Measurements from ENCODE around the gene GLS2. TPM values are rescaled to one million over a fixed set of nuclear protein-coding genes. Genes with fewer than 3 reads are reported as not detected.

The GLS2 gene
- polyA plus RNA-seq, 2 of the 4 experiments (the other 2 are of a cell fraction), result 0.36 to 0.44 TPM

GRCh38 chr12:56490360-56490759 lies 2.4 kb upstream of the GLS2 start:
- H3K27ac ChIP-seq, result no peak overlapping the region
- CTCF ChIA-PET, result interaction anchor here (0.7 to 4.6 kb wide), 9 partner anchors 9 to 752 kb away, joined by 3 to 19 read pairs (median 4); partner anchors contain the start of genes ANKRD52 and SMARCC2
- POLR2A ChIA-PET, result no interaction called here

DNA sequence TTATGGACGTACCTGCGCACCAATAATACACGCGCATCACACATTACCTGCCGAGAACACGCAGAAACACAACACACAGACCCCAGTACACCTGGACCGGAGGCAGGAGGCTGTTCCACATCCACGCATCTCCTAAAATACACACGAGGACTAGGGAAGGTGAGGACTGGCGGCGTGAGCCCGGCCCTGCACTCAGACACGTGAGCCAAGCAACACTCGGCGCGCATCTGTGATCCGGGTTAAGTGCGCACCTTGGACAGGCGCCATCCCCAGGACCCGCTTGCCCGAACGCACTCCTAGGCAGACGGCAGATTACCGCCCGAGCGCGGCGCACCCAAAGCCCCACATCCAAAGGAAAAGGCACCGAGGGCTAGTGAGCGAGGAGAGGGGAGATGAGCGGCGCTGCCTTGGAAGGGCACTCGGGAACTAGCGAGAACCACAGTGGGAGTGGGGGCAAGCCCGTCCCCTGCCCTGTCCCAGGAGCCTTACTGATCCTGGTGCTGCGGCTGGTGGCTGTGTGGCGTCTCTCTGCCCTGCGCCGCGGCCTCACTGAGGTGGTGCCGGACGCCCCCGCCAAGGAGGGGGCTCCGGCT lies 417 bp downstream of the GLS2 start:
- H3K4me3 ChIP-seq, result peak overlapping the region; percentile 35; the same call in 1 of the 3 replicates
- TF ChIP-seq CBX2 (IDR thresholded peaks at IDR 0.05; ENCODE audit: borderline replicate concordance, low read depth) (no peak), BCL3 (IDR thresholded peaks at IDR 0.05) (no peak), RNF2 (IDR thresholded peaks at IDR 0.05; ENCODE audit: borderline replicate concordance, low read depth) (no peak), ELK1 (IDR thresholded peaks at IDR 0.05; ENCODE audit: low read depth, low read length) (no peak), ESRRA (IDR thresholded peaks at IDR 0.05; ENCODE audit: borderline replicate concordance, low read length) (no peak), GATA3 (IDR thresholded peaks at IDR 0.05; ENCODE audit: borderline replicate concordance) (no peak), NPAS2 (CRISPR knock-in tag; IDR thresholded peaks at IDR 0.05; ENCODE audit: borderline replicate concordance) (no peak), MAX (IDR thresholded peaks at IDR 0.05) (no peak), HOXB5 (CRISPR knock-in tag; IDR thresholded peaks at IDR 0.05) (no peak)
- TF ChIP-seq, protein P1, sequence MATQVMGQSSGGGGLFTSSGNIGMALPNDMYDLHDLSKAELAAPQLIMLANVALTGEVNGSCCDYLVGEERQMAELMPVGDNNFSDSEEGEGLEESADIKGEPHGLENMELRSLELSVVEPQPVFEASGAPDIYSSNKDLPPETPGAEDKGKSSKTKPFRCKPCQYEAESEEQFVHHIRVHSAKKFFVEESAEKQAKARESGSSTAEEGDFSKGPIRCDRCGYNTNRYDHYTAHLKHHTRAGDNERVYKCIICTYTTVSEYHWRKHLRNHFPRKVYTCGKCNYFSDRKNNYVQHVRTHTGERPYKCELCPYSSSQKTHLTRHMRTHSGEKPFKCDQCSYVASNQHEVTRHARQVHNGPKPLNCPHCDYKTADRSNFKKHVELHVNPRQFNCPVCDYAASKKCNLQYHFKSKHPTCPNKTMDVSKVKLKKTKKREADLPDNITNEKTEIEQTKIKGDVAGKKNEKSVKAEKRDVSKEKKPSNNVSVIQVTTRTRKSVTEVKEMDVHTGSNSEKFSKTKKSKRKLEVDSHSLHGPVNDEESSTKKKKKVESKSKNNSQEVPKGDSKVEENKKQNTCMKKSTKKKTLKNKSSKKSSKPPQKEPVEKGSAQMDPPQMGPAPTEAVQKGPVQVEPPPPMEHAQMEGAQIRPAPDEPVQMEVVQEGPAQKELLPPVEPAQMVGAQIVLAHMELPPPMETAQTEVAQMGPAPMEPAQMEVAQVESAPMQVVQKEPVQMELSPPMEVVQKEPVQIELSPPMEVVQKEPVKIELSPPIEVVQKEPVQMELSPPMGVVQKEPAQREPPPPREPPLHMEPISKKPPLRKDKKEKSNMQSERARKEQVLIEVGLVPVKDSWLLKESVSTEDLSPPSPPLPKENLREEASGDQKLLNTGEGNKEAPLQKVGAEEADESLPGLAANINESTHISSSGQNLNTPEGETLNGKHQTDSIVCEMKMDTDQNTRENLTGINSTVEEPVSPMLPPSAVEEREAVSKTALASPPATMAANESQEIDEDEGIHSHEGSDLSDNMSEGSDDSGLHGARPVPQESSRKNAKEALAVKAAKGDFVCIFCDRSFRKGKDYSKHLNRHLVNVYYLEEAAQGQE (IDR thresholded peaks at IDR 0.05), result no peak

More at GRCh38 chr12:56490360-56490759, 2.4 kb upstream of the GLS2 start:
- FAIRE-seq (no peak), DNase-seq (ENCODE audit: low read depth in 1 of 2, low spot score in 1 of 2) (no peak), ATAC-seq (no peak)
- Histone ChIP-seq H3K4me3 (no peak overlapping the region), H3K9me3 (no peaks in the 10 kb centered on the region), H3K4me2 (no peak overlapping the region), H3K4me1 (peaks cover 23% of the 10 kb centered on the region)
- TF ChIP-seq, protein P2, sequence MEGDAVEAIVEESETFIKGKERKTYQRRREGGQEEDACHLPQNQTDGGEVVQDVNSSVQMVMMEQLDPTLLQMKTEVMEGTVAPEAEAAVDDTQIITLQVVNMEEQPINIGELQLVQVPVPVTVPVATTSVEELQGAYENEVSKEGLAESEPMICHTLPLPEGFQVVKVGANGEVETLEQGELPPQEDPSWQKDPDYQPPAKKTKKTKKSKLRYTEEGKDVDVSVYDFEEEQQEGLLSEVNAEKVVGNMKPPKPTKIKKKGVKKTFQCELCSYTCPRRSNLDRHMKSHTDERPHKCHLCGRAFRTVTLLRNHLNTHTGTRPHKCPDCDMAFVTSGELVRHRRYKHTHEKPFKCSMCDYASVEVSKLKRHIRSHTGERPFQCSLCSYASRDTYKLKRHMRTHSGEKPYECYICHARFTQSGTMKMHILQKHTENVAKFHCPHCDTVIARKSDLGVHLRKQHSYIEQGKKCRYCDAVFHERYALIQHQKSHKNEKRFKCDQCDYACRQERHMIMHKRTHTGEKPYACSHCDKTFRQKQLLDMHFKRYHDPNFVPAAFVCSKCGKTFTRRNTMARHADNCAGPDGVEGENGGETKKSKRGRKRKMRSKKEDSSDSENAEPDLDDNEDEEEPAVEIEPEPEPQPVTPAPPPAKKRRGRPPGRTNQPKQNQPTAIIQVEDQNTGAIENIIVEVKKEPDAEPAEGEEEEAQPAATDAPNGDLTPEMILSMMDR (IDR thresholded peaks at IDR 0.05), result no peak
- TF ChIP-seq EHF (CRISPR knock-in tag; IDR thresholded peaks at IDR 0.05) (no peak), JUN (IDR thresholded peaks at IDR 0.05) (no peak), BCL3 (IDR thresholded peaks at IDR 0.05) (no peak), HOXB5 (CRISPR knock-in tag; IDR thresholded peaks at IDR 0.05) (no peak), POLR2AphosphoS2 (conservative IDR thresholded peaks at IDR 0.05; ENCODE audit: low read length) (no peak), EP300 (IDR thresholded peaks at IDR 0.05) (no peak), PHF8 (IDR thresholded peaks at IDR 0.05; ENCODE audit: borderline replicate concordance, low read depth) (no peak), CBX8 (IDR thresholded peaks at IDR 0.05) (no peak), FOSL2 (IDR thresholded peaks at IDR 0.05) (no peak), FOSL2 (CRISPR knock-in tag; IDR thresholded peaks at IDR 0.05) (no peak), PBX3 (IDR thresholded peaks at IDR 0.05) (no peak), ESRRA (IDR thresholded peaks at IDR 0.05; ENCODE audit: borderline replicate concordance, low read length) (no peak), RAD21 (conservative IDR thresholded peaks at IDR 0.05 in 1 of 2, IDR thresholded peaks at IDR 0.05 in 1 of 2) (no peak), TP53 (CRISPR knock-in tag; IDR thresholded peaks at IDR 0.05) (no peak), ZFP36 (IDR thresholded peaks at IDR 0.05; ENCODE audit: borderline replicate concordance, partially characterized antibody) (no peak), CHD2 (IDR thresholded peaks at IDR 0.05; ENCODE audit: low read length, partially characterized antibody) (no peak)
- TF ChIP-seq, protein P3, sequence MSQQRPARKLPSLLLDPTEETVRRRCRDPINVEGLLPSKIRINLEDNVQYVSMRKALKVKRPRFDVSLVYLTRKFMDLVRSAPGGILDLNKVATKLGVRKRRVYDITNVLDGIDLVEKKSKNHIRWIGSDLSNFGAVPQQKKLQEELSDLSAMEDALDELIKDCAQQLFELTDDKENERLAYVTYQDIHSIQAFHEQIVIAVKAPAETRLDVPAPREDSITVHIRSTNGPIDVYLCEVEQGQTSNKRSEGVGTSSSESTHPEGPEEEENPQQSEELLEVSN (IDR thresholded peaks at IDR 0.05; ENCODE audit: borderline replicate concordance, low read depth), result no peak

More for the DNA sequence above, 417 bp downstream of the GLS2 start:
- Histone ChIP-seq H3K27ac (peak overlapping the region in 1 of 2 experiments; percentile 19; a peak in 1 of 6 replicates), H3K4me1 (peaks cover 10% of the 10 kb centered on the region; the same call in 2 of the 3 replicates), H3K9me3 (no peaks in the 10 kb centered on the region), H3K4me2 (peak overlapping the region; percentile 70)
- WGBS (ENCODE audit: missing lambda C conversion rate), result 88% methylated on average over 40 of the region's 44 CpGs
- no peak for DNase-seq (ENCODE audit: low read depth in 1 of 2, low spot score in 1 of 2)
- POLR2A ChIA-PET, result no interaction called here
- FAIRE-seq, result no peak
- CTCF ChIA-PET, result interaction anchor here (0.5 to 4.6 kb wide), 2 partner anchors 26 to 49 kb away, joined by 3 to 19 read pairs; no protein-coding TSS in a partner anchor
- ATAC-seq, result peak; percentile 35 to 51; a peak in 5 of 6 replicates

All from A549 (cell line).